Measurements from ENCODE around the gene CFAP299.
"Not testable (repeated sequence)": the region's sequence is repeated elsewhere in the genome, so short reads cannot be mapped to it uniquely, and the experiment has no call there.

The CFAP299 gene

GRCh38 chr4:80331693-80332092, 3.8 kb upstream of the CFAP299 start:
- DNase-seq (ENCODE audit: low read depth, low spot score): no peak

GRCh38 chr4:80333121-80333520, 2.4 kb upstream of the CFAP299 start:
- no peak for DNase-seq (ENCODE audit: low read depth, low spot score)

GRCh38 chr4:80334568-80334967, 962 bp upstream of the CFAP299 start:
- no peak for DNase-seq (ENCODE audit: low read depth, low spot score)

GRCh38 chr4:80335226-80335553, 340 bp upstream of the CFAP299 start:
- DNase-seq (ENCODE audit: low read depth, low spot score): no peak

- DNase-seq (ENCODE audit: low read depth, low spot score): no peak
Measured at GRCh38 chr4:80336582-80336981, 1.1 kb downstream of the CFAP299 start.

- no peak for DNase-seq (ENCODE audit: low read depth, low spot score)
Measured at GRCh38 chr4:80340036-80340435, 4.5 kb downstream of the CFAP299 start.

- DNase-seq (ENCODE audit: low read depth, low spot score): not testable (repeated sequence)
Measured at GRCh38 chr4:80342684-80343083, 7.2 kb downstream of the CFAP299 start.

GRCh38 chr4:80343887-80344286, 8.4 kb downstream of the CFAP299 start:
- no peak for DNase-seq (ENCODE audit: low read depth, low spot score)

- no peak for DNase-seq (ENCODE audit: low read depth, low spot score)
Measured at GRCh38 chr4:80360084-80360483, 24.6 kb downstream of the CFAP299 start.

- no peak for DNase-seq (ENCODE audit: low read depth, low spot score)
Measured at GRCh38 chr4:80360900-80361299, 25.4 kb downstream of the CFAP299 start.

- no peak for DNase-seq (ENCODE audit: low read depth, low spot score)
Measured at GRCh38 chr4:80361329-80361900, 25.9 kb downstream of the CFAP299 start.

- DNase-seq (ENCODE audit: low read depth, low spot score): no peak
Measured at GRCh38 chr4:80362578-80363181, 27.1 kb downstream of the CFAP299 start.

GRCh38 chr4:80365928-80366327, 30.4 kb downstream of the CFAP299 start:
- DNase-seq (ENCODE audit: low read depth, low spot score): peak; percentile 12

GRCh38 chr4:80367737-80368136, 32.2 kb downstream of the CFAP299 start:
- DNase-seq (ENCODE audit: low read depth, low spot score): no peak

- DNase-seq (ENCODE audit: low read depth, low spot score): no peak
Measured at GRCh38 chr4:80370635-80371034, 35.1 kb downstream of the CFAP299 start.

GRCh38 chr4:80371046-80371445, 35.5 kb downstream of the CFAP299 start:
- DNase-seq (ENCODE audit: low read depth, low spot score): no peak

GRCh38 chr4:80374180-80374579, 38.6 kb downstream of the CFAP299 start:
- DNase-seq (ENCODE audit: low read depth, low spot score): no peak

GRCh38 chr4:80382090-80382832, 46.7 kb downstream of the CFAP299 start:
- DNase-seq (ENCODE audit: low read depth, low spot score): no peak

GRCh38 chr4:80385397-80386280, 50.1 kb downstream of the CFAP299 start:
- no peak for DNase-seq (ENCODE audit: low read depth, low spot score)

GRCh38 chr4:80386281-80386886, 50.9 kb downstream of the CFAP299 start:
- no peak for DNase-seq (ENCODE audit: low read depth, low spot score)

- DNase-seq (ENCODE audit: low read depth, low spot score): no peak
Measured at GRCh38 chr4:80387390-80388283, 52.1 kb downstream of the CFAP299 start.
